Transverse colon (tissue), 4 donors: ENCODE data around the gene BACH1.
"Not testable (repeated sequence)": the region's sequence is repeated elsewhere in the genome, so short reads cannot be mapped to it uniquely, and the experiment has no call there.

ENCODE experiments used
- CTCF ChIP-seq, 5 experiments: fragments of 200-600 bp in 3 of 5; fragments of 450-650 bp in 2 of 5; sonication (generic) in 3 of 5; IDR thresholded peaks; 1 replicate in 2 of 5; 2 replicates in 3 of 5; pipeline ENCODE4 v1.5.1; 2016 to 2017; ENCODE audit warnings: antibody characterized with exemption in 5 of 5, inconsistent platforms in 3 of 5, mild to moderate bottlenecking in 2 of 5, moderate library complexity in 1 of 5
- EP300 ChIP-seq: sonication (generic); formaldehyde crosslinking; IDR thresholded peaks from one replicate; pipeline ENCODE4 v1.6.1; 2017; ENCODE audit warnings: antibody characterized with exemption, low read depth
- POLR2A ChIP-seq: fragments of 450-650 bp; IDR thresholded peaks from one replicate; pipeline ENCODE4 v1.6.1; 2016; ENCODE audit warnings: antibody characterized with exemption, mild to moderate bottlenecking, moderate library complexity
- POLR2AphosphoS5 ChIP-seq, 3 donors: sonication (generic); formaldehyde crosslinking; IDR thresholded peaks; one replicate each; pipeline ENCODE4 v1.6.1; 2016; ENCODE audit warnings: antibody characterized with exemption in 3 of 3

GRCh38 chr21:29356291-29356690, 57.6 kb downstream of the BACH1 start:
- not testable (repeated sequence) for TF ChIP-seq CTCF (IDR thresholded peaks at IDR 0.05); POLR2A; EP300; POLR2AphosphoS5 (IDR thresholded peaks at IDR 0.05)
